NT2/D1 (cell line): ENCODE measurements around the gene NCBP2.

Experiments
- DNase-seq: peaks from one replicate; pipeline ENCODE4 v3.0.0-alpha.2; 2011; ENCODE audit warnings: low read depth, low spot score
- H3K27me3 ChIP-seq: 2 replicates; pipeline ENCODE4 v1.6.0; 2011; ENCODE audit warnings: mild to moderate bottlenecking; ENCODE audit not compliant: insufficient read length, insufficient read depth
- H3K36me3 ChIP-seq: 2 replicates; pipeline ENCODE4 v1.6.1; 2011; ENCODE audit warnings: mild to moderate bottlenecking, low read length, mixed read lengths; ENCODE audit not compliant: insufficient read depth, insufficient read length
- H3K4me1 ChIP-seq: 2 replicates; pipeline ENCODE4 v1.5.1; 2011; ENCODE audit not compliant: insufficient read depth, insufficient read length
- H3K4me3 ChIP-seq: 2 replicates; pipeline ENCODE4 v1.5.1; 2011; ENCODE audit warnings: low read depth; ENCODE audit not compliant: insufficient read length
- H3K9ac ChIP-seq: 2 replicates; pipeline ENCODE4 v1.6.0; 2011; ENCODE audit warnings: low read depth; ENCODE audit not compliant: insufficient read length
- H3K9me3 ChIP-seq: 2 replicates; pipeline ENCODE4 v1.5.1; 2011; ENCODE audit warnings: mild to moderate bottlenecking, low read length; ENCODE audit not compliant: insufficient read depth
- SUZ12 ChIP-seq: IDR thresholded peaks from 2 replicates; pipeline ENCODE4 v1.6.1; 2011; ENCODE audit not compliant: insufficient read length, insufficient read depth; ENCODE audit errors: extremely low read depth
- YY1 ChIP-seq: IDR thresholded peaks from 2 replicates; pipeline ENCODE4 v1.6.1; 2011; ENCODE audit not compliant: insufficient read length, insufficient read depth
- ZNF274 ChIP-seq: IDR thresholded peaks from 2 replicates; pipeline ENCODE4 v1.6.1; 2011; ENCODE audit warnings: mild to moderate bottlenecking, low read depth, low read length

The NCBP2 gene

GRCh38 chr3:196985954-196986885 lies 43.9 kb upstream of the NCBP2 start:
- Histone ChIP-seq H3K9ac (no peak overlapping the region), H3K4me3 (no peak overlapping the region), H3K9me3 (peaks cover 24% of the 10 kb centered on the region), H3K4me1 (peaks cover 7% of the 10 kb centered on the region), H3K36me3 (no peaks in the 10 kb centered on the region), H3K27me3 (no peaks in the 10 kb centered on the region)
- TF ChIP-seq SUZ12 (no peak), ZNF274 (no peak), YY1 (no peak)
- no peak for DNase-seq

GRCh38 chr3:196985298-196985697 lies 43.0 kb upstream of the NCBP2 start:
- Histone ChIP-seq H3K36me3 (no peaks in the 10 kb centered on the region), H3K4me3 (no peak overlapping the region), H3K4me1 (peaks cover 7% of the 10 kb centered on the region), H3K9ac (peak overlapping the region; percentile 9), H3K27me3 (no peaks in the 10 kb centered on the region), H3K9me3 (peaks cover 24% of the 10 kb centered on the region)
- DNase-seq: no peak
- no peak for TF ChIP-seq ZNF274
- no peak for TF ChIP-seq YY1
- TF ChIP-seq SUZ12: no peak

GRCh38 chr3:196983186-196983585 lies 40.9 kb upstream of the NCBP2 start:
- Histone ChIP-seq H3K4me1 (peaks cover 2% of the 10 kb centered on the region), H3K9ac (no peak overlapping the region), H3K36me3 (no peaks in the 10 kb centered on the region), H3K9me3 (peaks cover 24% of the 10 kb centered on the region), H3K4me3 (no peak overlapping the region), H3K27me3 (no peaks in the 10 kb centered on the region)
- no peak for DNase-seq
- TF ChIP-seq ZNF274: no peak
- TF ChIP-seq SUZ12: no peak
- TF ChIP-seq YY1: no peak

- no peaks in the 10 kb centered on the region for H3K27me3 ChIP-seq
- TF ChIP-seq ZNF274 (no peak), SUZ12 (no peak), YY1 (no peak)
- H3K9me3 ChIP-seq: peaks cover 24% of the 10 kb centered on the region
- no peaks in the 10 kb centered on the region for H3K4me1 ChIP-seq
- H3K4me3 ChIP-seq: no peak overlapping the region
- no peak for DNase-seq
- no peaks in the 10 kb centered on the region for H3K36me3 ChIP-seq
- no peak overlapping the region for H3K9ac ChIP-seq
Observed at GRCh38 chr3:196981657-196982056, 39.3 kb upstream of the NCBP2 start.

GRCh38 chr3:196979545-196979944 lies 37.2 kb upstream of the NCBP2 start:
- Histone ChIP-seq H3K4me3 (no peak overlapping the region), H3K9me3 (peaks cover 24% of the 10 kb centered on the region), H3K4me1 (no peaks in the 10 kb centered on the region), H3K27me3 (no peaks in the 10 kb centered on the region), H3K9ac (no peak overlapping the region), H3K36me3 (no peaks in the 10 kb centered on the region)
- DNase-seq: no peak
- no peak for TF ChIP-seq YY1
- TF ChIP-seq ZNF274: no peak
- no peak for TF ChIP-seq SUZ12

- Histone ChIP-seq H3K9ac (no peak overlapping the region), H3K36me3 (no peaks in the 10 kb centered on the region), H3K9me3 (peaks cover 14% of the 10 kb centered on the region; the same call in 1 of the 2 replicates), H3K4me3 (no peak overlapping the region), H3K27me3 (no peaks in the 10 kb centered on the region), H3K4me1 (no peaks in the 10 kb centered on the region)
- no peak for DNase-seq
- no peak for TF ChIP-seq YY1
- TF ChIP-seq SUZ12: no peak
- TF ChIP-seq ZNF274: no peak
Observed at GRCh38 chr3:196976941-196977340, 34.6 kb upstream of the NCBP2 start.

GRCh38 chr3:196975349-196975748 lies 33.0 kb upstream of the NCBP2 start:
- DNase-seq: no peak
- TF ChIP-seq ZNF274: no peak
- no peak for TF ChIP-seq SUZ12
- no peak for TF ChIP-seq YY1
- H3K4me1 ChIP-seq: no peaks in the 10 kb centered on the region

More at GRCh38 chr3:196975349-196975748, 33.0 kb upstream of the NCBP2 start:
- H3K27me3 ChIP-seq: peaks cover 13% of the 10 kb centered on the region
- H3K4me3 ChIP-seq: no peak overlapping the region
- no peaks in the 10 kb centered on the region for H3K36me3 ChIP-seq
- no peak overlapping the region for H3K9ac ChIP-seq
- H3K9me3 ChIP-seq: peaks cover 22% of the 10 kb centered on the region
